Liver (tissue), 9 donors: Measurements from ENCODE around the gene SHB. TPM values are rescaled to one million over a fixed set of nuclear protein-coding genes. Genes with fewer than 3 reads are reported as not detected.

Experiments used
- DNase-seq: peaks from one replicate; pipeline ENCODE4 v3.0.0-alpha.2; 2017; ENCODE audit warnings: low spot score
- H3K27ac ChIP-seq, 2 donors: one replicate each; pipeline ENCODE4 v1.7.0; 2013; ENCODE audit warnings: inconsistent platforms in 2 of 2, low read length in 2 of 2, control low read depth in 1 of 2, low read depth in 1 of 2, mild to moderate bottlenecking in 1 of 2
- H3K27me3 ChIP-seq, 4 donors: one replicate each; pipeline versions ENCODE4 v1.6.1 to v1.7.0; 2013; ENCODE audit warnings: low read length in 3 of 4, inconsistent platforms in 1 of 4, mild to moderate bottlenecking in 1 of 4, moderate library complexity in 1 of 4; ENCODE audit not compliant: control insufficient read depth in 4 of 4, insufficient read depth in 4 of 4
- H3K36me3 ChIP-seq, 4 donors: one replicate each; pipeline versions ENCODE4 v1.6.1 to v1.7.0; 2013; ENCODE audit warnings: low read length in 3 of 4, mild to moderate bottlenecking in 3 of 4, low read depth in 1 of 4, moderate library complexity in 1 of 4; ENCODE audit not compliant: control insufficient read depth in 4 of 4, insufficient read depth in 3 of 4
- H3K4me1 ChIP-seq, 4 donors: one replicate each; pipeline versions ENCODE4 v1.6.1 to v1.7.0; 2013; ENCODE audit warnings: low read length in 3 of 4, mild to moderate bottlenecking in 3 of 4, moderate library complexity in 1 of 4; ENCODE audit not compliant: control insufficient read depth in 4 of 4, insufficient read depth in 4 of 4
- H3K4me3 ChIP-seq, 3 donors: one replicate each; pipeline versions ENCODE4 v1.6.1 to v1.7.0; 2013; ENCODE audit warnings: low read length in 3 of 3, control low read depth in 1 of 3, low read depth in 1 of 3, mild to moderate bottlenecking in 1 of 3
- H3K9ac ChIP-seq, 2 donors: one replicate each; pipeline ENCODE4 v1.7.0; 2013; ENCODE audit warnings: low read length in 2 of 2, mild to moderate bottlenecking in 2 of 2, moderate library complexity in 2 of 2, control low read depth in 1 of 2, low read depth in 1 of 2
- H3K9me3 ChIP-seq, 4 donors: one replicate each; pipeline versions ENCODE4 v1.6.1 to v1.7.0; 2013; ENCODE audit warnings: low read length in 3 of 4; ENCODE audit not compliant: control insufficient read depth in 4 of 4
- ATF3 ChIP-seq: IDR thresholded peaks from 2 replicates; pipeline ENCODE4 v1.6.1; 2016; ENCODE audit warnings: antibody characterized with exemption
- CTCF ChIP-seq: fragments of 150-350 bp; IDR thresholded peaks from 2 replicates; pipeline ENCODE4 v1.5.1; 2017; ENCODE audit warnings: improper control_type of control experiment, low read depth, low read length; ENCODE audit not compliant: missing input control
- FOXA1 ChIP-seq: IDR thresholded peaks from 2 replicates; pipeline ENCODE4 v1.6.1; 2016; ENCODE audit warnings: antibody characterized with exemption
- FOXA2 ChIP-seq: IDR thresholded peaks from 2 replicates; pipeline ENCODE4 v1.6.1; 2016; ENCODE audit warnings: antibody characterized with exemption
- GABPA ChIP-seq, 2 donors: IDR thresholded peaks in 1 of 2; conservative IDR thresholded peaks in 1 of 2; 2 replicates each; pipeline ENCODE4 v1.6.1; 2016; ENCODE audit warnings: antibody characterized with exemption in 2 of 2, mild to moderate bottlenecking in 1 of 2, moderate library complexity in 1 of 2
- HNF4A ChIP-seq, 2 donors: conservative IDR thresholded peaks; 2 replicates each; pipeline ENCODE4 v1.6.1; 2016; ENCODE audit warnings: antibody characterized with exemption in 2 of 2, mild to moderate bottlenecking in 2 of 2
- HNF4G ChIP-seq: IDR thresholded peaks from 2 replicates; pipeline ENCODE4 v1.6.1; 2016; ENCODE audit warnings: antibody characterized with exemption
- JUND ChIP-seq, 2 donors: IDR thresholded peaks; 2 replicates each; pipeline ENCODE4 v1.6.1; 2016; ENCODE audit warnings: antibody characterized with exemption in 2 of 2
- MAX ChIP-seq: IDR thresholded peaks from 2 replicates; pipeline ENCODE4 v1.6.1; 2016; ENCODE audit warnings: antibody characterized with exemption
- NR2F2 ChIP-seq: IDR thresholded peaks from 2 replicates; pipeline ENCODE4 v1.6.1; 2016; ENCODE audit warnings: antibody characterized with exemption
- RAD21 ChIP-seq, 2 donors: IDR thresholded peaks; 2 replicates each; pipeline ENCODE4 v1.6.1; 2016; ENCODE audit warnings: antibody characterized with exemption in 2 of 2, mild to moderate bottlenecking in 2 of 2
- REST ChIP-seq: IDR thresholded peaks from 2 replicates; pipeline ENCODE4 v1.6.1; 2016; ENCODE audit warnings: antibody characterized with exemption, mild to moderate bottlenecking
- RXRA ChIP-seq, 2 donors: IDR thresholded peaks; 2 replicates each; pipeline ENCODE4 v1.6.1; 2017 to 2018; ENCODE audit warnings: antibody characterized with exemption in 2 of 2, mild to moderate bottlenecking in 1 of 2
- SP1 ChIP-seq: IDR thresholded peaks from 2 replicates; pipeline ENCODE4 v1.6.1; 2018; ENCODE audit warnings: antibody characterized with exemption, mild to moderate bottlenecking
- TAF1 ChIP-seq: conservative IDR thresholded peaks from 2 replicates; pipeline ENCODE4 v1.6.1; 2016; ENCODE audit warnings: antibody characterized with exemption, mild to moderate bottlenecking
- YY1 ChIP-seq: IDR thresholded peaks from 2 replicates; pipeline ENCODE4 v1.6.1; 2016; ENCODE audit warnings: antibody characterized with exemption, mild to moderate bottlenecking
- ZBTB33 ChIP-seq: IDR thresholded peaks from 2 replicates; pipeline ENCODE4 v1.6.1; 2016; ENCODE audit warnings: antibody characterized with exemption
- WGBS: extraction: QIAGEN DNeasy Blood & Tissue Kit; methylation state at CpG from one replicate; pipeline ENCODE4 v1.1.7; 2013; 5-methylcytosine and 5-hydroxymethylcytosine counted together
- polyA plus RNA-seq, 2 donors: library from polyadenylated mRNA; stranded (reverse) in 1 of 2; unstranded in 1 of 2; fragments of 200-250 nt in 1 of 2; fragments of >200 nt in 1 of 2; fragmentation: Nextera tagmentation in 1 of 2; extraction: Ambion mirVana in 1 of 2; gene quantifications; one replicate each; pipeline versions ENCODE4 v1.2.1 to v1.2.3, GENCODE V29; 2013 to 2015
- total RNA-seq, 2 donors: library from RNA; depleted of rRNA; stranded (reverse); fragments of >200 nt; gene quantifications; one replicate each; pipeline ENCODE4 v1.2.3, GENCODE V29; 2014
- donor health status: healthy.
- donor health status: healthy.
- donor health status: healthy.
- donor health status: healthy.
- donor health status: healthy.

The SHB gene
- total and polyA plus RNA-seq, 4 donors = 3.4 to 17.3 (median 7.0) TPM

GRCh38 chr9:37921168-37921510, 147.9 kb downstream of the SHB start:
- no peak overlapping the region for H3K27ac ChIP-seq
- H3K27me3 ChIP-seq = no peaks in the 10 kb centered on the region
- no peak for DNase-seq
- no peak overlapping the region for H3K4me3 ChIP-seq
- H3K4me1 ChIP-seq = peaks cover 0 to 6% (median under 1%) of the 10 kb centered on the region in 4 donors
- H3K9me3 ChIP-seq = no peaks in the 10 kb centered on the region
- TF ChIP-seq GABPA (IDR thresholded peaks at IDR 0.05 in 1 of 2, conservative IDR thresholded peaks at IDR 0.05 in 1 of 2) (no peak), RAD21 (IDR thresholded peaks at IDR 0.05) (no peak), TAF1 (no peak), CTCF (no peak), ZBTB33 (no peak), NR2F2 (no peak), MAX (no peak), RXRA (IDR thresholded peaks at IDR 0.05) (no peak), HNF4A (conservative IDR thresholded peaks at IDR 0.05) (no peak), REST (no peak), FOXA2 (no peak), SP1 (no peak), HNF4G (no peak), YY1 (no peak)
- no peak overlapping the region for H3K9ac ChIP-seq
- WGBS = 96% methylated on average over 7 of the region's 7 CpGs
- H3K36me3 ChIP-seq = peaks cover 0 to 29% (median 12%) of the 10 kb centered on the region in 4 donors

GRCh38 chr9:37920471-37921167, 148.4 kb downstream of the SHB start:
- no peak for DNase-seq
- no peak for TF ChIP-seq HNF4G
- TF ChIP-seq GABPA (IDR thresholded peaks at IDR 0.05 in 1 of 2, conservative IDR thresholded peaks at IDR 0.05 in 1 of 2) = no peak
- no peak for TF ChIP-seq FOXA1
- no peak for TF ChIP-seq YY1
- no peak for TF ChIP-seq JUND (IDR thresholded peaks at IDR 0.05)
- TF ChIP-seq CTCF = no peak
- TF ChIP-seq REST = no peak
- no peak for TF ChIP-seq HNF4A (conservative IDR thresholded peaks at IDR 0.05)
- TF ChIP-seq ATF3 = no peak
- TF ChIP-seq TAF1 = no peak
- 98% methylated on average over 5 of the region's 5 CpGs for WGBS
- Histone ChIP-seq H3K9ac (no peak overlapping the region), H3K27ac (no peak overlapping the region), H3K4me3 (no peak overlapping the region), H3K9me3 (no peaks in the 10 kb centered on the region), H3K4me1 (peaks cover 0 to 6% (median 2%) of the 10 kb centered on the region in 4 donors), H3K36me3 (peaks cover 0 to 29% (median 12%) of the 10 kb centered on the region in 4 donors), H3K27me3 (no peaks in the 10 kb centered on the region)
